T-helper 2 cell treated with Interferon-gamma antibody and Interleukin-4, amounts not matched to agents 100 ng/mL and 5 ng/mL, for 36 hours (primary cell): ENCODE data around the gene PAK6. TPM values are rescaled to one million over a fixed set of nuclear protein-coding genes. Genes with fewer than 3 reads are reported as not detected.

Experiments used
- intact Hi-C: fragments of 100-400 bp; cut with micrococcal nuclease; formaldehyde crosslinking; loops from one replicate; pipeline ENCODE4 v1.15.1; 2023
- total RNA-seq: library from RNA; stranded (reverse); gene quantifications from 2 replicates; pipeline ENCODE4 v1.2.3, GENCODE V29; 2022

Gene PAK6
- total RNA-seq, 1 donor from 2014 or later, result 0.43 TPM

DNA sequence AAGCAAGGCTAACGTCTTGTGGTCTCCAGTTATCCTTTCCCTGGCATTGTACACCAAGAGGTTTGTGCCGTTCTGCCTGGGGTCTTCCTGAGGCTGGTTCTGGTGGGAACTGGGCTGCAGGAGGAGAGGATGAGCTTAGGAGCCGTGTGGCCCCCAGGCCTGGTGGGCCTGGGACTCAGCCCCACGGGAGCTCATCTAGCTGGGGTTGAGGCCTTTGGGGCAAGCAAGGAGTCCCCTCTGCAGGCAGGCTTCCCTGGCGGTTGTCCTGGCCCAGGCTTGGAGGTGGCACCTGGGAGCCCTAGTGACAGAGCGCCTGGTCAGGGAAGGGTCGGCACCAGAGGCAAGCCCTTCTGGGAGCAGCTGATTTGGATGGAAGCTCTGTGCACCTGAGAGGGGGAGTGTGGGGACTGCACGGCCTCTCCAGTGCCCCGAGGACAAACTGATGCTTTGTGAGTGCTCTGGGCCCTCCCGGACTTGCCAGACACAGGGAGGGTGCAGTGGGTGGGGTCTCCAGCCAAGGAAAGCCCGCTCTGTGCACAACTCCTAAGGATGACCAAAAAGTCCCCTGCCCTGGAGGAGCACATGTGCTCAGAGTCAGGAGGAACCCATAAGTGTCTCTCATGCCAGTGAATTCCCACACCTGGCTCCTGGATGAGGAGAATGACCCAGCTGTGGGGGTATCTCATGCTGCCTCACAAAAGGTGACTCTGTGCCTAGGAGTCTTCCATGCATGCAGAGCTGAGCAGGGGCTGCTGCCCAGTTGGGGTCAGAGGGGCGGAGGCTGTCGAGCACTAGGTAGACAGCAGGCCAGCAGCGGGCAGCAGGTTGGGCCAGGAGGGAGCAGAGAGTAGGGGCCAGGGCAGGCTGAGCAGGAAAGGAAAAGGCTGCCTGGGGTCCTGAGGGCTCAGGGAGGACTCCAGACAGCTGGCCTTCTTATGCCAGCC, 2.7 kb downstream of the PAK6 start:
- intact Hi-C loops, result no loop called here

- intact Hi-C loops, result no loop called here
Observed at GRCh38 chr15:40242213-40242599, 3.3 kb downstream of the PAK6 start.

DNA sequence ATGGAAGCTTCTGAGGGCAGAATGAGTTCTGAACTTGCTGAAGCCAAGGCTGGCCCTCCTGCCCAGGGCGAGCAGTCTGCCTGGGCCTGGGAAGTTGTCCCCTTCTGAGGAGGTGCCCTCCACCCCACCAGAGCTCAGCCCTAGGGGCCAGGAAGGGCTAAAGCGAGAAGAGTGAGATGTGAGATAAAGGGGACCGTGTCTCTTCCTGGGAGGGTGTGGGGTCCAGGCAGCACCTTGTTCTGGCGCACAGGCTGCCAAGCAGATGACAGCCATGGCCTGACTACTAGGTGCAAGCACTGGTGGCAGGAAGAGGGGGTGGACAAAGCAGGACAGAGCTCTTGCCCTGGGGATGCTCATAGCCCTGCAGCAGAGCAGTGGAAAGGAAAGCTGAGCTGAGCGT, 3.7 kb downstream of the PAK6 start:
- intact Hi-C loops, result no loop called here

DNA sequence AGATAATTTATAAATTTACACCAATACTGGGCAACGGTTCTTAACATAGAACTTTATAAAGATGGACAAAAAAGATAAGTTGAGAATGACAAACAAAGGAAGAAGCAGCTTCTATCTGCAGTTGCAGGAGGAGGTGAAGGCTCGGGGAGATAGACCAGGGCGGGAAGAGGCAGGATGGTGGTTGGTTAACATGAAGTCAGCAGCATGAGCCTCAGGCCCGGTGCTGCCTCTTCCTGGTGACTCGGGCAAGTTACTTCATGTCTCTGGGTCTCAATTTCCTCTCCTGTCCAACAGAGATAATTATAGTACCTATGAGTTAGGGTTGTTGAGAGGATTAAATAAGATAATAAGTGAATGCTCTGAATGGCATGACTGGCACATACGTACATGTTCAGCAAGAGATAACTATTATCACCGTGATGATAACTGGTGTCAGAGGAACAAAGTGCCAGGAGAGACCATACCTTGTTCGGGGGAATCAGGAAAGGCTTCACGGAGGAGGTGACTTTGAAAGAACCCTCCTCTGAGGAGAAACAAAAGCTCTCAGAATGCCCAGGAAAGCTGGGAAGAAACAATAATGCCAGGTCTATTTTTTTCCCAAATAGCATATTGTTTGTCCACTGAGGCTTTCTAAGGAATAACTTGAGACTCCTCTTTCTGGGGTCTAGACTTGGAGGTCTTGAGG, 4.4 kb downstream of the PAK6 start:
- intact Hi-C loops, result no loop called here

GRCh38 chr15:40244961-40245523, 6.2 kb downstream of the PAK6 start:
- intact Hi-C loops, result no loop called here

DNA sequence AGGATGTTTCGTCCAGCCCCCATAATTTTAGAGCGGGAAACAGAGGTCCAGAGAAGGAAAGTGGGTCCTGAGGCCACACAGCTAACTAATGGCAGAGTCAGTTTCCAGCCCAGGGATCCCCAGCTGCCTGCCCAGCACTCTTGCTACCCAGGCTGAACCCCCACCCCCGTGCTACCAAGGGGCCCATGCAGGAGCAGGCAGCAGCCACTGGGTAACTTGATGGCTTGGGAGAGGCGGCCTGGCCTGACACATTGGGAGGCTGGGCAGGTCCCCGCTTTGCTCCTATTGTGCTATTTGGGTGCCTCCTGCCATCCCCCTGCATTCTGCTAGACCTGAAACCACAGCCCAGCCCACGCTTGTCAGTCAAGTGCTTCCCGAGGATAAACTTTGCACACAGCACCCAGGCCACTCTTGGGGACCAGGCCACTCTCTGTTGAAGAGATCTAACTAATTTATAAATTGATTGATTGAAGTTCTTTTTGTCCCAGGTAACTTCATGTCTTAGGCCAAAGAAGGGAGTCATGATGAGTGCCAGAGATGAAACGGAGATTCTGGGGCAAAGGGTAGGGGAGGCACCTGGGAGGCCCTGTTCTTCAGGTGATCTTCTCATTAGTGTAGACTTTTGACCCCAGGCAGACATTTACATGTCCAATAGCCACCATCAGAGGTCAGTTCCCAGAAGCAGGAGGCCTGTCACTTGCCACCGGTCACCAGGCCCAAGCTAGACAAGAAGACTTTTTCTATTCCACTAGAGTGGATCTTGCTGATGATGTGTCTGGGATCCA, 7.0 kb downstream of the PAK6 start:
- intact Hi-C loops, result no loop called here

GRCh38 chr15:40246496-40247280, 7.8 kb downstream of the PAK6 start:
- intact Hi-C loops, result no loop called here

DNA sequence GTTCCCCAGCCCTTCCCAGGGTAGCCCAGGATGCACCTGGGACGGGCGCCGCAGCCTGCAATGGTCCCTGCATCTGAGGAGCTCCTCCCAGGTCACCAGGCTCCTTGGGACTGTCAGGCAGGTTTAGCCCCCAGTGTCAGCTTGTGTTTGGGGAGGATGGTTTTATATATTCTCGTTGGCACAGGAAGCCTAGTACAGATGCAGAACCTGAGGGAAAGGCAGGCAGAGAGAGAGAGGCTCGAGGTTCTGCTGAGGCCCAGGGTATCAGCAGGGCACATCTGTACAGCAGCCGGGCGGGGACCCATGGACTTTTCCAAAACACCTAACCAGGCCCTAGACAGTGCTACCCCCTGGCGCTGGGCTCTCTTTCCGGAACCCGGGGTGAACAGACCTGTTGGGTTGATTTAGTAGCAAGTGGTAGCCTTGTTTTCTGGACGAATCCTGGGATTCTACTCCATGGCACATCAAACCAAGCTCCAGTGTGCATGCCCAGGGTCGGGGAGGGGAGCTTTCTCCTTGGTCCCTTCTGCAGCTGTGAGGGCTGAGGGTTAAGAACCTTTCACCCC, 8.6 kb downstream of the PAK6 start:
- intact Hi-C loops, result no loop called here

- intact Hi-C loops, result no loop called here
Observed at GRCh38 chr15:40248006-40248783, 9.3 kb downstream of the PAK6 start.

DNA sequence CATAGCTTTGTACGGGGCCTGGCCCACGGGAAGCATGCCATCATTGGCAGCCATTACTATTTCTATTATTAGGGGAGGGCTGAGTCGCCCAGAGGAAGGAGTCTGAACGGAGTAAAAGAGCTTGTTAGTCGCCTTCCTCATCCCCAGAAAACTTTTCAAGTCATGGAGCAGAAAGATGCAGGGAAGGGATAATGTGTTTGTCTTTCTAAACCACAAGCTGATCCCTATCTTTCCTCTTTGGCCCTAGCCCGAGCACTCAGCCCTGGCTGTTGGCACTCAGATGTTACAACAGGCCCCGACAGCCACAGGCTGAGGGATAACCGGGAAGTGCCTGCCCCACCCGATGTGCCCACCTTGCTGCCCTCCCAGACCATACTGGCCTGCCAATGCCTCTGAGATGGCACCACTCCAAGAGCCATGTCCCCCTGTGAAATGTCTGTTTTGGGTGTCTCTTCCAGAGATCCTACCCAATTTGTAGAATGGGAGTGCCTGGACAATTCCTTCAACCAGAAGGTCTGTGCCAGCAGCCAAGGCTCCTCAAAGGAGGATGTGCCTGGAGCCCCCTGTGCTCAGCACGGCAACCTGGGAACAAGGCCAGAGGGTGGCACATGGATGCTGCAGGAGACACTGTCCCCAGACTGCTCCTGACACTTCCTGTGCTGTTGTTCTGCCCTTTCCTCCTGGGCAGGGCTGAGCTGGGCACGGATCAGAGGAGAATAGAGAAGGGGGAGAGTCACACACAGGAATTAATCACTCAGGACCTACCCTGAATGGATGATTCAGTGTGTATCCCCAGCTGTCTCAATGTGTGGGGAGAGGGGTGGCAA, 10.8 kb downstream of the PAK6 start:
- intact Hi-C loops, result loop anchor here (5.0 kb wide), 1 partner anchor 32 kb away; no protein-coding TSS in a partner anchor

- intact Hi-C loops, result loop anchor here (5.0 kb wide), 1 partner anchor 33 kb away; no protein-coding TSS in a partner anchor
Observed at GRCh38 chr15:40250304-40250656, 11.4 kb downstream of the PAK6 start.

- intact Hi-C loops, result loop anchor here (5.0 kb wide), 1 partner anchor 34 kb away; no protein-coding TSS in a partner anchor
Observed at GRCh38 chr15:40250771-40251483, 12.1 kb downstream of the PAK6 start.

DNA sequence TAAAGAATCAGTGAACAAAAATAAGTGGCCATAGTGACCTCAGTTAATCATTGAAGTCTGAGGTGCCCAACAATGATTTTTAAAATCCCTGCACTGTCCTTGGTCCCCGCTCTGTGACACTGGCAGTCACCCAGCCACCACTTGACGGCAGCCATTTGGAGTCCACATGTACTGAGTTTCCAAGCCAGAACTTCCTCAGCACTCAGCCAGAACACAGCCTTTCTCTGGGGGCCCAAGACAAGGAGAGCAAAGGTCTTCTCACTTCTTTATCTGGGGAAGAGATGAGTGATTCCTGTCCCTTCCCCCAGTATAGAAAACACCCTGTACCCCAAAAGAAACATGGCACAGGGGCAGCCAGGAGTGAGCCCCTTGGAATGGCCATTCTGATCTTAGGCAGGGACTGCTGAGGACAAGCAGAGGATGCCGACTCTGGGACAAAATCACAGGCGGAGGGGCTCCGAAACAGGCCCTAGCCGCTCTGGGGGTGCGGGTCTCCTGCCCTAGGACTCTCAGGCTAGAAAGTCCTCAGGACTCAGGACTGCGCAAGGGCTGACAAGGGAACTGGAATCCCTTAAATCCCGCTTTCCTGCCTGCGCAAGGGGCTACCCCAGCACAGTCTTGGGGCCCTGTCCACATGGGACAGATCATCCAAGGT, 12.8 kb downstream of the PAK6 start:
- intact Hi-C loops, result loop anchor here (5.0 kb wide), 1 partner anchor 34 kb away; no protein-coding TSS in a partner anchor

GRCh38 chr15:40252141-40252437, 13.2 kb downstream of the PAK6 start:
- intact Hi-C loops, result loop anchor here (5.0 kb wide), 1 partner anchor 35 kb away; no protein-coding TSS in a partner anchor

DNA sequence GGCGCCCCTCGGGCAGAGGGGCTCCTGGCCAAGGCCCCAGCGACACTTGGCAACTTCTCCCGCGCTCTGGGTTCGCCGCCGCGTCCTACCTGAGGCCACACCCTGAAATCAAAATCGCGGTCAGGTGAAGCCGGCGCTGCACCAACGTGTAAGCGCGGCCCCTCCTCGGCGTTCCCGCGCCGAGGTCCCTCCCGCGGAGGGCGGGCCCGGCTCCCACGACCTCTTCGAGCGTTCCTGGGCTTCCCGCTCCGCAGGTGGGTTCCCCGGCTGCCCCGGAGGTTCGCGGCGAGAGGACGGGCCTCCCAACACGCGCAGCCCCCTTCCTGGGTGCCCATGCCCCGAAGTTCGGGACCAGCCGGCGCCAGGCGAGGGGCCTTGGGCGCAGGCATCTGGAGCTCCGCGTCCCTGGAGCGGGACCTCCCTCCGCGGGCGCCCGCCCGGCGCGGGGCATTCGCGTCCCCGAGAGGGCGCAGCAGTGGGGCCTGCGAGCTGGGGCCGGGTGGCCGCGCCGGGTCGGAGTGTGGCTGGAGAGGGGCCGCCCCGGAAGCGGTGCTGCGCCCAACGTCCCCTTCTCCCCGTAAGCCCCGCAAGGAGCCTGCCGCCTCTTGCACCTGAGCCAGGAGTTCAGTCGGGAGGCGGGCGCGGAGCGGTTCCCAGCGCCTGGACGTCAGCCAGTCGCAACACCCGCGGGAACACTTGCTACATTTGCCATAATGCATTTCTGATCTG, 13.7 kb downstream of the PAK6 start:
- intact Hi-C loops, result loop anchor here (5.0 kb wide), 1 partner anchor 35 kb away; no protein-coding TSS in a partner anchor

DNA sequence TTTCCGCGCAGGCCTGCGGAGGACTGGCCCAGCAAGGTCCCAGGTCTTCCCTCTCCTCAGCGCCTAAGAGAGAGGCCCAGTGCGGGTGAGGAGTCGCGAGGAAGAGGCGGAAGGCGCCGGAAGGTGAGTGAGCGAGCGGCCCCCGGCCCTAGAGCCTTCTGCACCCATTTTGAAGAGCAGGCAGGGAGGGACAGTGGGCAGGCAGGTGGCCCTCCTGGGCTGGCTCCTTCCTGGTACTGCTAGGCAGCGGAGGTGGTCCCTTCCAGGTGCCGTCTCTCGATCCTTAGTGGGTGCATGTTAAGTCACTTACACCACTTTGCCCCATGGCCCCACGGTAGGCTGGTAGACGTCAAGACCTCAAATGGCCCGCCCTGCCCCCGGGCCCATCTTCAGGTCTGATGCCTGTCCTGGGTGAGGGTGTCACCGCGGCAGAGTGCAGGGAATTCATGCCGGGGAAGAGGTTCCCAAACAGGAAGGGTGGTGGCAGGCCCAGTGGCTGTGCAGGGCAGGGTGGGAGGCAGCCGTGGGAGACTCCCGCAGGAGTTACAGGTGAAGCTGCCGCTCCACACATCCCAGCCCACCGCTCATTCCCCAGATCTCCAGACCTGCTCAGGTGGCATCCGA, 14.4 kb downstream of the PAK6 start:
- intact Hi-C loops, result loop anchor here (5.0 kb wide), 1 partner anchor 36 kb away; no protein-coding TSS in a partner anchor
